GM13977 (cell line): ENCODE measurements around the gene MED9.

Experiments used
- DNase-seq: peaks from one replicate; pipeline ENCODE4 v3.0.0; 2012; ENCODE audit warnings: low spot score
- in situ Hi-C: fragments of 300-500 bp; cut with MboI; formaldehyde crosslinking; loops from one replicate; pipeline ENCODE4 v1.12.0; 2022; ENCODE audit warnings: low sequenced_read_pairs, low pct_unique_long_range_greater_than_20kb, mixed read lengths, inconsistent platforms; ENCODE audit not compliant: unreplicated experiment
- TF ChIP-seq, protein P1 (sequence below): IDR thresholded peaks from 2 replicates; pipeline ENCODE4 v1.5.1; 2012; ENCODE audit warnings: mild to moderate bottlenecking, control low read depth; ENCODE audit not compliant: insufficient read depth; ENCODE audit errors: extremely low read depth, missing control alignments

The MED9 gene

DNA sequence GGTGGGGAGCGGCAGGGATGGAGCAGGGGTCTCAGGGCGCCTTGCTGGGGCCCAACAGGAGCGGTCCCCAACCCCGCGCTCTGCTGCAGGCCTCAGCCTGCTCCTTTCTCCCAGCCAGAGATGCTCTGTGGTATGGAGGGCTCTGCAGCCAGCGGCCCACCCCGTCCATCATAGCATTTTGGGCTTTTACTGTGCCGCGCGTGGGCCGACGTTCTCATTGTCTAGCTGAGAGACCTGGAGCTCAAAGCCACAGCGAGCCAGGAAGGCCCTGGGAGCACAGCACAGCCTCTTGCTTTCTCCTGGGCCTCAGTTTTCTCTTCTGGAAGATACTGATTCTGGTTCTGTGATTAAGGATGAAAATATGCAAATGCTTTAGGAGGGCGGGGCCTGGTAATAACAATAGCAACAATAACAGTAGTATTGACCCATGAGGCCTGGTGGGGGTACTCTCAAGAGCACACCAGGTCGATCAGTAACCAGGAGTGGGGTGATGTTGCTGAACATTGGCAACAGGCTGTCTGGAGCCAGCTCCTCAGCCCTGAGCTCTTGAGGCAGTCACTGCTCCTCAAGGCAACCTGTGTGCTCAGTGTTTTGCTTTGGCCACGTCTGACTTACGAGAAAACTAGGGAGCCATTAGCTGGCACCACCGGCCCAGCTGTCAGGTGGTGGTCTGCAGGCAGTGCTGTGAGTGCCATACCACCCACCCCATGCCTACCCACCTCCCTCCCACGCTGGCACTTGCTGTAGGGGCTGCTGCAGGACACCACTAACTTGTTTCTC, 20.5 kb downstream of the MED9 start:
- no peak for DNase-seq
- TF ChIP-seq, protein P1, sequence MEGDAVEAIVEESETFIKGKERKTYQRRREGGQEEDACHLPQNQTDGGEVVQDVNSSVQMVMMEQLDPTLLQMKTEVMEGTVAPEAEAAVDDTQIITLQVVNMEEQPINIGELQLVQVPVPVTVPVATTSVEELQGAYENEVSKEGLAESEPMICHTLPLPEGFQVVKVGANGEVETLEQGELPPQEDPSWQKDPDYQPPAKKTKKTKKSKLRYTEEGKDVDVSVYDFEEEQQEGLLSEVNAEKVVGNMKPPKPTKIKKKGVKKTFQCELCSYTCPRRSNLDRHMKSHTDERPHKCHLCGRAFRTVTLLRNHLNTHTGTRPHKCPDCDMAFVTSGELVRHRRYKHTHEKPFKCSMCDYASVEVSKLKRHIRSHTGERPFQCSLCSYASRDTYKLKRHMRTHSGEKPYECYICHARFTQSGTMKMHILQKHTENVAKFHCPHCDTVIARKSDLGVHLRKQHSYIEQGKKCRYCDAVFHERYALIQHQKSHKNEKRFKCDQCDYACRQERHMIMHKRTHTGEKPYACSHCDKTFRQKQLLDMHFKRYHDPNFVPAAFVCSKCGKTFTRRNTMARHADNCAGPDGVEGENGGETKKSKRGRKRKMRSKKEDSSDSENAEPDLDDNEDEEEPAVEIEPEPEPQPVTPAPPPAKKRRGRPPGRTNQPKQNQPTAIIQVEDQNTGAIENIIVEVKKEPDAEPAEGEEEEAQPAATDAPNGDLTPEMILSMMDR: no peak
- in situ Hi-C loops: no loop called here

DNA sequence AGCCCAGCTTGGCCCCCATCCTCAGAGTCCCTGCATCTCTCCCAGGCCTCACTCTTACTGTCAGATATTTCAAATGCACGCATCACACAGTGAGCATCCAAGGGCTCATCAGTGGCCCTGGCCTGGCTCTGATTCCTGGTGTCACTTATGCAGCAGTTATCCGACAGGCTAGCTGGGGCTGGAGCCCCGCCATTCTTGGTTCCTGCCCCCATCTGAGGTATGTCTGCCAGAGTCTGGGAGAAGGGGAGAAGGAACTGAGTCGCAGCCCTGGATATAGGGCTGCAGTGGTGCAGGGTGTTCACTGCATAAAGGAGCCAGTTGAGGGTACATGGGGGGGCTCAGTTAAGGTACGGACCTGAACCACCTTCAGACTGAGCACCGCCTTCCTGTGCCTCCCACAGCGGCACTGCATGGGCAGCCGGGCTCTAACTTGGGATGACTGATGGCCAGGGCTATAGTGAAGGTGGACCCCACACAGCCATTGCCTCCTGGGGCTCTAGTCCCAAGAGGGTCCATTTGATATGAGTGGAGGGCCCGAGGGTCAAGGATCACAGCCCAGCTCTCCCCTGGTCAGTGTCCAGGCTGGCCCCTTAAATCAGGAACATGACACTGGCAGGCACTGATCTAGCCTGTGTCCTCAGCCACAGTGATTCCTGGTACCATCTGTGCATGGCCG, 21.2 kb downstream of the MED9 start:
- TF ChIP-seq, protein P1: no peak
- DNase-seq: no peak
- in situ Hi-C loops: no loop called here

DNA sequence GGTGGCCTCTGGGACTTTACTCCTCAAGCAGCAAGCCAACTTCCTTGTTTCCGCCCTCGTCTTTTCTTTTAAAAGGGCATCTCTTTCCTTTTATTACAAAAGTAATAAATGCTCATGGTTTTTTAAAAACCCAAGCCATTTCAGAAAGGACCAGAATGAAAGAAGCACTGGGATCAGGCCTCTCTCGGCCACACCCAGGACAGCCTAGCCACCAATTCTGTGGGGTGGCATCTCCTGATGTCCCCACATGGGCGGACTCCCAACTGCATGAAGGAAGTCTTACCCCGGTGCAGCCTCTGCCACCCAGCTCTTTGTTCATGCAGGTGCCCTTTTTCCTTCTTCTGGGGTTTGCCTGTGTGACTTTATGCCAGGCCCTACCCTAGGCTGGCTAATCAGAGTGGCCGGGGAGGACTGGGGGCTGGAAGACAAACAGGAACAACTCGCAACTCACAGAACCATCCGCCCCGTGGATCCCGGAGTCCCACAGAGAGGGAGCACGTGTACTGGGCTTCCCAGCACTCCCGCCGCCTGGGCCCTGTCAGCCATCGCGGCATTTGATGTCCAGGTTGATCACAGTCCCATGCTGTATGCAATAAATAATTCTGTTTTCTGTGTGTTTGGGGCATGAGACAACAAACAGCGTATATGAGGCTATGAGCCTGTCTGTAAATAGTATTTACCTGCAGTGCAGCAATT, 22.0 kb downstream of the MED9 start:
- DNase-seq: no peak
- in situ Hi-C loops: no loop called here
- TF ChIP-seq, protein P1: no peak

DNA sequence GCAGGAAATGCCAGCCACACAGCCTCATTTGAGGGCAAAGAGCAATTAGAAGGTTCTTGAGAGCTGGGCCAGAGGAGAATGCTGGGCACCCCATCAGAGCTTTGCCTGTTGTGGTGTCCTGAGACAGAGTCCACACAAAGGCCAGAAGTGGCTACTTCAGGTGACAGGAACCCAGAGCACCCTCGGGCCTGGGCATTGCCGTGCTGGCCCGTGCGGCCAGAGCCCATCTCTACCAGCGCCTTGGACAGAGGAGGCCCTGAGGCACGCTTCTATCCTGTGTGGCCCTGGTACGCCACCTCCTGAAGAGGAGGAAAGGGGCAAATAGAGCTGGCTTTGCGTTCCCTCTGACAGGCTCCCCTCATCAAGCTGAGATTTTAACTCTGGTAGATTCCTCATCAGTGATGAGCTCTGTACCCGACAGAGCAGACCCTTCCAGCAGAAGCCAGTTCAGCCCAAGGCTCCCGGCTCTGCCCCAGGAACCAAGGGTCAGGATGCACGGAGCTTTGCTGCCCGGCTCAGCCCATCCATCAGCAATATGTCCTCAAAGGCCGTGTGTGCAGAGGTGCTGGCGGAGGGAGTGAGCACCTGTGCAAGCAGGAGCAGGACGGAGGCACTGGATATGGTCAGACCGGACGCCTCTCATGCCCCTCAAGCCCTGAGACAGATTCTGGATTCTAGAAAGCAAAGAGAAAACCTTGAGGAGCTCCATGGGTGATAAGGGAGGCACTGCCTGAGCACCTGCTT, 22.8 kb downstream of the MED9 start:
- TF ChIP-seq, protein P1: no peak
- no peak for DNase-seq
- in situ Hi-C loops: loop anchor here (10.0 kb wide), 1 partner anchor 135 kb away; no protein-coding TSS in a partner anchor

DNA sequence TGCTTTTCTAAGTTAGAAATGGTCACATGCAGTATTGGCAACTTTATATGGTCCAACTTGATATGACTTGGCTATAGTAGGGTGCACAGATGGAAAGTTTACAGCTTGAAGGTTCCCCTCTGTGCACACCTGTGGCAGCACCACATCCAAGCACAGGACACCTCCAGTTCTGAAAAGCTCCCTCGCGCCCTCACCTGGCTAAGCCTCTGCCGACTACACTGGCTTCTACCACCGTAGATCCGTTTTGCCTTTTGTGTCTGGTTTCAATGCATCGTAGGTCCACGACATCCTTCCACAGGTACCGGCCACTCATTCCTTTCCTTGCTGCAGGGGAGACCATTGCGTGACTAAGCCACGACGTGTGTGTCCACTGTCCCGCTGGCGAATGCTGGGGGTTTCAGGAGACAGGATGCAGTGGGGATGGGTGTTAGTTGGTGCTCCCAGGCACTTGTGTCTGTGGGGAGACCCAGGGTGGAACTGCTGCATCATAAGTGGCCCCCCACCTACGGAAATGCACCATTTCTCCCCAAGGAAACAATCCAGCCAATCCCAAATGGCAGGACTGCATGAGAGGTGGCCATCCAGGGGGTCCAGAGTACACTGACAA, 24.3 kb downstream of the MED9 start:
- TF ChIP-seq, protein P1: no peak
- in situ Hi-C loops: loop anchor here (10.0 kb wide), 1 partner anchor 134 kb away; no protein-coding TSS in a partner anchor
- no peak for DNase-seq
